Mammary epithelial cell (primary cell): ENCODE data around the gene TCF7L1.

Experiments used
- CTCF ChIP-seq, 2 donors: IDR thresholded peaks in 1 of 2; conservative IDR thresholded peaks in 1 of 2; 2 replicates each; pipeline ENCODE4 v1.5.1; 2011 to 2012; ENCODE audit warnings: inconsistent platforms in 2 of 2, low read length in 2 of 2, mild to moderate bottlenecking in 2 of 2, control low read depth in 1 of 2, low read depth in 1 of 2; ENCODE audit not compliant: insufficient read depth in 1 of 2; ENCODE audit errors: extremely low read depth in 1 of 2
- EZH2 ChIP-seq: IDR thresholded peaks from 2 replicates; pipeline ENCODE4 v1.6.1; 2012; ENCODE audit warnings: low read length, inconsistent platforms, borderline replicate concordance

DNA sequence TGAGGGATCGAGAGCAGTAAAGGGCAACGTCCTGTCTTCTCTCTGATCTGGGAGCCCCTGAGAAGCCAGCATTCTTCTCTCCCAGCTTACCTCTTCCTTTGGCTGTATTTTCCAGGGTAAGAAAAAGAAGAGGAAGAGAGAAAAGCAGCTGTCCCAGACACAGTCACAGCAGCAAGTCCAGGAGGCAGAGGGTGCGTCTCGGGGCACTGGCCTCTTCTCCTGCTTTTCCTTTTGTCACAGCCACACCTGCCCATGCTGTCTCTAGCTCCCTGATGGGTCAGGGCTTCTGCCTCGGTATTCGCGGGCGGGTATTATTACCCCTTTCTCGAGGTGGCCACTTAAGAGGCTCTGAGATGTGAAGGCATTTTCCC is 174.3 kb downstream of the TCF7L1 start:
- TF ChIP-seq CTCF (conservative IDR thresholded peaks at IDR 0.05 in 1 of 2, IDR thresholded peaks at IDR 0.05 in 1 of 2; ENCODE audit: extremely low read depth in 1 of 2, insufficient read depth in 1 of 2, low read depth in 1 of 2, low read length in 2 of 2) (no peak), EZH2 (no peak)
